Renal cortex interstitium (tissue), 11 donors: ENCODE measurements around the gene DLGAP1. TPM values are rescaled to one million over a fixed set of nuclear protein-coding genes. Genes with fewer than 3 reads are reported as not detected.
"Not testable (repeated sequence)": the region's sequence is repeated elsewhere in the genome, so short reads cannot be mapped to it uniquely, and the experiment has no call there.

Experiments
- DNase-seq, 11 donors: peaks; one replicate each; pipeline ENCODE4 v3.0.0-alpha.2; 2013; ENCODE audit warnings: low read depth in 9 of 11, low spot score in 4 of 11; ENCODE audit errors: extremely low read depth in 1 of 11
- polyA plus RNA-seq, 3 donors: library from polyadenylated mRNA; unstranded; fragments of 120-200 nt; gene quantifications; one replicate each; pipeline ENCODE4 v1.2.1, GENCODE V29; 2013; ENCODE audit not compliant: insufficient read length in 3 of 3

Gene DLGAP1
- polyA plus RNA-seq, 3 donors = 4.6 to 6.1 (median 5.9) TPM

- no peak for DNase-seq
These were observed 394.5 kb downstream of the DLGAP1 start for GRCh38 chr18:4060427-4061281.

- no peak for DNase-seq
These were observed 396.9 kb downstream of the DLGAP1 start for GRCh38 chr18:4058179-4058578.

GRCh38 chr18:4040391-4041092 is 414.6 kb downstream of the DLGAP1 start:
- no peak for DNase-seq

- DNase-seq = no peak
These were observed 419.6 kb downstream of the DLGAP1 start for GRCh38 chr18:4035521-4035920.

GRCh38 chr18:4034815-4035214 is 420.3 kb downstream of the DLGAP1 start:
- not testable (repeated sequence) for DNase-seq

- no peak for DNase-seq
These were observed 428.6 kb downstream of the DLGAP1 start for GRCh38 chr18:4026542-4026941.

GRCh38 chr18:4024702-4025101 is 430.4 kb downstream of the DLGAP1 start:
- DNase-seq = no peak

- not testable (repeated sequence) for DNase-seq
These were observed 432.4 kb downstream of the DLGAP1 start for GRCh38 chr18:4022749-4023148.

- no peak for DNase-seq
These were observed 435.1 kb downstream of the DLGAP1 start for GRCh38 chr18:4020026-4020425.

GRCh38 chr18:4017480-4017879 is 437.6 kb downstream of the DLGAP1 start:
- no peak for DNase-seq

GRCh38 chr18:4016391-4017049 is 438.6 kb downstream of the DLGAP1 start:
- DNase-seq = no peak

- no peak for DNase-seq
These were observed 447.3 kb downstream of the DLGAP1 start for GRCh38 chr18:4007846-4008245.

GRCh38 chr18:4004183-4004829 is 450.8 kb downstream of the DLGAP1 start:
- no peak for DNase-seq

- DNase-seq = peak in 8 of 11 donors; percentile 6 to 28 (median 24)
These were observed 456.3 kb downstream of the DLGAP1 start for GRCh38 chr18:3998698-3999333.

- DNase-seq = peak; percentile 62 to 80 (median 72)
These were observed 459.5 kb downstream of the DLGAP1 start for GRCh38 chr18:3995476-3996102.

GRCh38 chr18:3993941-3994687 is 461.0 kb downstream of the DLGAP1 start:
- DNase-seq = no peak

GRCh38 chr18:3985664-3986063 is 469.4 kb downstream of the DLGAP1 start:
- DNase-seq = no peak

- no peak for DNase-seq
These were observed 470.1 kb downstream of the DLGAP1 start for GRCh38 chr18:3985020-3985419.
